Placental epithelial cell (primary cell): Measurements from ENCODE around the gene SERPINB10. TPM values are rescaled to one million over a fixed set of nuclear protein-coding genes. Genes with fewer than 3 reads are reported as not detected.

Experiments
- total RNA-seq: library from RNA; depleted of rRNA; stranded (reverse); fragments of >200 nt; gene quantifications from 2 replicates; pipeline ENCODE4 v1.2.3, GENCODE V29; 2012

The SERPINB10 gene
- not detected in 2 replicates for total RNA-seq

GRCh38 chr18:63907664-63908063, at the start of gene SERPINB10:
TSS of gene SERPINB10 (plus strand) at chr18:63907958. CDS start at chr18:63915511, 7,553 bp downstream.

GRCh38 chr18:63887424-63887823, 20.3 kb upstream of the SERPINB10 start, which contains the start of gene SERPINB2:
TSS of gene SERPINB2 (plus strand) at chr18:63887705. CDS start at chr18:63891445, 3,740 bp downstream.

DNA sequence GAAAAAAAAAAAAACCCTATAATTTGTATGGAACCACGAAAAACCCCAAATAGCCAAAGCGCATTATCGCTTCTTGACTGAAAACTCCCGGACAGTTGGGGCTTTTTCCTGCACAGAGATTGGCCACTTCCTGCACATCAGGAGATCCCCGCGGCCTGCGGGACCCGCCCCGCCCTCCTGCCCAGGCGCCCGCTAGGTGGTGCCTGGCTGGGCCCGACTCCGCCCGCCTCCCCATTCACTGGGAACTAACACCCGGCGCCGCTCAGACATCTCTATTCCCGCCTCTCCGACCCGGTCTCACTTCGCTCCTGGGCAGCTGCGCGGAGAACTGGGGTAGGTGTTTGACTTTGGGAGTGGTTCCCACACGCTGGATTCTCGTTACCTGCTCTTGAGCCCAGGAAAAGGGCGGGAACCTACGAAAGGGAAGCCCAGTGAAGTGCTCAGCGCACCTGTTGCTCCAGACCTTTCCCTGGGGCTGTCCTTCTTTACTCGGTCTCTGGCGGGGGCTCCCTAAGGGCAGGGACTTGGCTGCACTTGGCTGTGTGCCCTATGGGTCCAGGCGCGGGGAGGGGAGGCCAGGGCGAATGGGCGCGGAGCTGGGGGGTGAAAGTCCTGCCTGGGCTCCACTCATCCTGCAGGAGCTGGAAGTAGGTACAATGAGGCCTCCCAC, 41.4 kb downstream of the SERPINB10 start, which contains the start of gene HMSD:
HMSD (plus strand) TSS at position 234 of the 670 bp plus-strand sequence. CDS start 4,155 bp downstream, outside the sequence.

DNA sequence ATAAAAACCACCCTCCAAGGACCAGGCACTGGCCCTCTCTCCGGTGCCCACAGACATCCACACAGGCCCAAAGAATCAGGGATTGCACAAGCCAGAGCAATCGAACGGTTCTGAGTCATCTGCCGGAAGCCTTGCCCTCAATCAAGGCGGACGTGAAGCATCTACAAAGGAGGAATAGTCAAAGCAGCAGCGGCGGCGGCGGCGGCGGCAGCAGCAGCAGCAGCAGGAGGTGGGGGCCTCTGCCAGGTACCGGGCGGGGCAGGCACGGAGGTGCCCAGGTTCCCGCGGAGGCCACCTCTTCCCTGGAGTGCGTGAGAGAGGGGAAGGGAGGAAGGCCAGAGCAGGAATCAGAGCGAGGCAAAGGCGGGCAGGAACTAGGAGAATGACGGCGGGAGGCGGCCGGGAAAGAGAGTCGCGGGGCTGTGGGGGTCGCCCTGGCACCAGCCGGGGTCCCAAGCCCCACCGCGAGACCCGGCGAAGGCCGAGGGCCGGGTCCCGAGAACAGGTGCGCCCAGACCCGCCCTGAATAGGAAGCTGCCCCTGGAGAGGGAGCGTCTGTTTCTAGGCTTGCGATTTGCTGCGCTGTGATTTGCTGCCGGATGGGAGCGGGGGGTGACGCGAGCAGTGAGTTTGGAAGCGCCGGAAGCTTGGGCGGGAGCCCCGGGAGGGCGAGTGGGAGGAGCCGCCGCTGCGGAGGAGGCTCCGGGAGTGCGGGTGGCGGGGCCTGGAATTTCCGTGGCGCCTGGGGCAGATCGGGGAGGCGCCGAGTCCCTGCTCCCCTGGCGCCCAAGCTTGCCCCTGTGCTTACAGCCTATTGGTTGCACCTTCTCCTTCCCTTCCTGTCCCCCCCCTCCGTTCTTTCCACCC, 62.4 kb downstream of the SERPINB10 start, which contains the start of gene SERPINB8:
SERPINB8 (plus strand) TSS at position 140 of the 867 bp plus-strand sequence. CDS start 8,228 bp downstream, outside the sequence.

Other genes with a start within 250 kb of the SERPINB10 start
- gene SERPINB3, start 246.1 kb upstream of the SERPINB10 start, total RNA-seq: not detected in 2 replicates
- not detected in 2 replicates for gene SERPINB11, start 205.0 kb upstream of the SERPINB10 start, total RNA-seq
- 0.79 and 15.1 TPM in 2 replicates for gene SERPINB7, start 132.5 kb upstream of the SERPINB10 start, total RNA-seq
- 0.98 and 4.7 TPM in 2 replicates for gene SERPINB2, start 20.3 kb upstream of the SERPINB10 start, total RNA-seq
- gene HMSD, start 41.3 kb downstream of the SERPINB10 start, total RNA-seq: not detected in 2 replicates
- gene SERPINB8, start 62.1 kb downstream of the SERPINB10 start, total RNA-seq: 3.8 and 4.7 TPM in 2 replicates
- gene LINC00305, start 241.1 kb downstream of the SERPINB10 start, total RNA-seq: not detected in 2 replicates